GM12864 (cell line): ENCODE data around the gene RPRML.

Experiments used
- DNase-seq: peaks from one replicate; pipeline ENCODE4 v3.0.0-alpha.2; 2011; ENCODE audit warnings: low read depth
- H3K4me3 ChIP-seq: 2 replicates; pipeline ENCODE4 v1.5.1; 2011; ENCODE audit warnings: mild to moderate bottlenecking, low read depth, low read length, control low read depth
- TF ChIP-seq, protein P1 (sequence below): IDR thresholded peaks from 2 replicates; pipeline ENCODE4 v1.5.1; 2011; ENCODE audit warnings: low read depth, mild to moderate bottlenecking, moderate library complexity, low read length, control low read depth, inconsistent platforms; ENCODE audit errors: missing control alignments

RPRML gene

DNA sequence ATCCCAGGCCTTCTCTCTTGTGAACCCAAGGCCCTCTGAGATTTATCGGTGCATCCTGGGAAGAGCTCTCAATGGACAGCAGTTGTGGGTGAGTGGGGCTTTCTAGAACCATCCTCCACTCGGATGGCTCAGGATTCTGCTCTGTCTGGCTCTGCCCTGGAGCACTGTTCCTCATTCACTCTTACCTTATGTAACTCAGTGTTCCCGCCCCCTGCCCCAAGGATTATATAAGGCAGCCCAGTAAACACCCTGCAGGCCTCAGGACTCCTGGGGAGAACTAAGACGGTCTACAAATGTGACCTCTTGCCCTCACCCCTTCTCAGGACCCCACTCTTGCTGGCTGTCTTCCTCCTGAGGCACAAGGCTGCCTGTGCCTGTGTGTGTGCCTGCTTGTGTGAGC lies 3.8 kb downstream of the RPRML start:
- TF ChIP-seq, protein P1, sequence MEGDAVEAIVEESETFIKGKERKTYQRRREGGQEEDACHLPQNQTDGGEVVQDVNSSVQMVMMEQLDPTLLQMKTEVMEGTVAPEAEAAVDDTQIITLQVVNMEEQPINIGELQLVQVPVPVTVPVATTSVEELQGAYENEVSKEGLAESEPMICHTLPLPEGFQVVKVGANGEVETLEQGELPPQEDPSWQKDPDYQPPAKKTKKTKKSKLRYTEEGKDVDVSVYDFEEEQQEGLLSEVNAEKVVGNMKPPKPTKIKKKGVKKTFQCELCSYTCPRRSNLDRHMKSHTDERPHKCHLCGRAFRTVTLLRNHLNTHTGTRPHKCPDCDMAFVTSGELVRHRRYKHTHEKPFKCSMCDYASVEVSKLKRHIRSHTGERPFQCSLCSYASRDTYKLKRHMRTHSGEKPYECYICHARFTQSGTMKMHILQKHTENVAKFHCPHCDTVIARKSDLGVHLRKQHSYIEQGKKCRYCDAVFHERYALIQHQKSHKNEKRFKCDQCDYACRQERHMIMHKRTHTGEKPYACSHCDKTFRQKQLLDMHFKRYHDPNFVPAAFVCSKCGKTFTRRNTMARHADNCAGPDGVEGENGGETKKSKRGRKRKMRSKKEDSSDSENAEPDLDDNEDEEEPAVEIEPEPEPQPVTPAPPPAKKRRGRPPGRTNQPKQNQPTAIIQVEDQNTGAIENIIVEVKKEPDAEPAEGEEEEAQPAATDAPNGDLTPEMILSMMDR: no peak
- DNase-seq: no peak
- H3K4me3 ChIP-seq: no peak overlapping the region

DNA sequence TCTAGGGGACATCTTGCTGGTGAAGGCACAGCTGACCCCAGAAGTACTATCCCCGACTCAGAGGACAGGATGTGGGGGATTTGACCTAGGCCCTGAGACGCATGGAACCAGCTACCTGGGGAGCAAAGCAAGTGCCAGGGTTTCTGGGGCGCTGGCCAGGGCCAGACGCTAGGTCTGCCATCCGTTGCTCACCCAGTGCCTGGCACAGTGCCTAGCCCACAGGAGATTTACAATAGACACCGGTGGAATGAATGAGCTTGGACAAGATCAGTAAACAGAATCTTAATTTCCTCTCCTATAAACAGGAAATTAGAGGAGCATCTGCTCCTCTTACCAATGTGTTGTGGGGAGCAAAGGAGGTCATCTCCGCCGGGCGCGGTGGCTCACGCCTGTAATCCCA lies 5.0 kb downstream of the RPRML start:
- no peak for DNase-seq
- TF ChIP-seq, protein P1: no peak
- H3K4me3 ChIP-seq: no peak overlapping the region

DNA sequence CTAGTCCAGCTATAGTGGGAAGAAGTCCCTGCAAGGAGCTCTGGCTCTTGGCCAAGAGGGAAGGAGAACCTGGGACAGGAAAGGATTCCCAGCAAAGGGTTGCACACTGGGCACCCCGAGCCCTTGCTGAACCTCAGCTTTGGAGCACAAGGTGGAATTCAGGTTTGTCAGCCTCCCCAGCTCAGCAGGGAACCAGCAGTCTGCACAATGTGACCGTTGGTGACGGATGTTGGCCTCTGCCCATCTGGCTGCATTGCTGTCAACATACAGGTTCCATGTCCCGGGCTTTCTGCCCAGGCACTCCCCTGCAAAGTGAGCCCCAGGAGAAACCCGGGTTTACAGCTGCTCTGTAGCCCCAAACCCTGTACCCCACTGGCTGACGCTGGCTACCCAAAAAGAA lies 6.7 kb downstream of the RPRML start:
- H3K4me3 ChIP-seq: no peak overlapping the region
- TF ChIP-seq, protein P1: no peak
- no peak for DNase-seq

DNA sequence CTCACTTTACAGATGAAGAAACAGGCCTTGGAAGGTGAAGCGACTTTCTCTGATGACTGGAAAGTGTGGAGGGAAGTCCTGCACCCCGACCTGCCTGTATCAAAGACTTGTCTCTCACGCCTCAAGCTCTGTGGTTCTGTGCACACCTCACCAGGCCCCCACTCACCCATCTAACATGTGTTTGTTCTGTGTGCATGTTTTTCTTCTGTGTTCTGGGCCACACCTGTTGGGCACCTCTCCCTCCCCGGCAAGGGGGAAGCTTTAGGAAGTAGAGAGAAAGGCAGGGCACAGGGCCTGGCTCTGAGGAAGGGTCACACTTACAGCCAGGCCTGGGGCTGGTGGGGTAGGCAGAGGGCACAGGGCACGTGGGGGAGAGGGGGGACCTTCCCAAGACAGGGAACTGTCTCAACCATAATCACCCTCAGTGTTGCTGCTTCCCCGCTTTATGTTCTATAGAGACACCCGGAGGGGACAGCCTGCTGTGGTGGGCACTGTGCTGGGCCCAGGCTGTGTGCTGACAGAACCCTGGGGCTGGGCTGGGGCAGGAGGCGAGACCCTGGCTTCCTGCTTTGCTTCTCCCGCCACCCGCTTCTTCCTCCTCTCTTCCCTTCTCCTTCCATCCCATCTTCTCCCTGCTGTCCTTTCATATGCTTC lies 7.3 kb downstream of the RPRML start:
- TF ChIP-seq, protein P1: no peak
- DNase-seq: no peak
- no peak overlapping the region for H3K4me3 ChIP-seq

DNA sequence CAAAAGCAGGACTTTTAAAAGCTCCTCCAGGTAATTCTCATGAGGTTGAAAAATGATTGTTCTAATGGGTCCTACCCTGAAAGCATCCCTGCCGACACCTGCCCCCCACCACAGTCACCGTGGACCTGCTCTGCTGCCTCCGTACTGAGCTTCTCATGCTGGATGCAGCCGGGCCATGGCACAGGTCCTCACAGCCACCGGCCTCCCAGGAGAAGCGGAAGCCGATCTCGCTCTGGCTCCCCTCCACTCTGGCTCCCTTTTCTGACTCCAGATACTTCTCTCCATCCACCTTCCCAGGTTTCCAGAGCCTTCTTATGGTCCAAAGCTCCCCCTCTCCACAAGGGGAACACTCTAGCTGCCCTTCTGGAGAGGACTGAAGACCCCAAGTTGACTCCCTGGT lies 10.2 kb downstream of the RPRML start:
- H3K4me3 ChIP-seq: no peak overlapping the region
- DNase-seq: no peak

DNA sequence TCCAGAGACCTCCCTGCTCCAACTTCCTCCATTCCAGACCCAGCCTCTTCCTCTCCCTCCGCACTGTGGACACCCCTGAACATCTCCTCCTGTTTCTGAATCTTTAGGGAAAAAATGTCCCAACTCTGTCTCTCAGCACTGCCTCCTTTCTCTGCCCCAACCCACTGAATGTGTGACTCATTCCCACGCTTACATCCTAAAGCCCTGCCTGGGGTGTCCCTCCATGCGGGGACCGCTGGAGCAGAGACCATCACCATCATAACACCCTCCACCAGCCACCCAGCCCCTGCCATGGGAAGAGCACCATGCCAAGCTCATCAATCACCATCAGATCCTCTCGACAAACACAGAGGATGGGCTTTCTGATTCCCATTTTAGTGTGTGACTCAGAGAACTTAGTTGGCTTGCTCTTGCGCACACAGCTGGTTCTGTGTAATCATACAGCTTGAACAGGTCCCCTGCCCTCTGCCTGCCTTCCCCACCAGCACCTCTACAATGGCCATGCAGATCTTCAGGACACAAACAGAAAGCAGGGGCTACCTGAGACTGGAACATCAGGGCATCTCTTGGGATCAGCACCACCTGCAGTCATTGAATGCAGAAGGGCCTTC lies 10.7 kb downstream of the RPRML start:
- TF ChIP-seq, protein P1: no peak
- no peak overlapping the region for H3K4me3 ChIP-seq
- no peak for DNase-seq

More for the DNA sequence above, 10.2 kb downstream of the RPRML start:
- TF ChIP-seq, protein P1: no peak
